ENCODE results near the gene GALNT3.

GALNT3 gene

DNA sequence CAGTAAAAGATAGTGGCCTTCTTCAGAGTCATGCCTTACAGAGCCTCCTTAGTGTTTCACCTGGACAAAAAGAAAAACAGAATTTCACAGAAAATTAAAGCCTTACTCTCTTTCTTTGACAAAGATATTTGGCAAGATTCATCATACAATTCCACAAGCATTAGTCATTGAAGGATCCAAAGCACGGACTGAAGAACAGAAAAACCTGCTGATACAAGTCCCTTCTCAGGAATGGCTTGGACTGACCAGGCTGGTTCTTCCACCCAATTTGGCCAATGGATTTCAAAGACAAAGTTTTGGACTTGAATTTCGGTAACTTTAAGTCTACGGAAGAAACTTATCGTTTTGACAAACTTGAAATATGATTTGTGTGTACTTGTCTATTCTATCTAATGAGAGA, 39.1 kb upstream of the GALNT3 start:
- Histone ChIP-seq H3K9me3 (replicated peaks; ENCODE audit: insufficient read depth, low read length) (no peaks in the 10 kb centered on the region), H3F3A (ENCODE audit: insufficient read depth, low read length) (no peaks in the 10 kb centered on the region), H3K9ac (ENCODE audit: low read length) (no peak overlapping the region), H3K4me2 (ENCODE audit: low read depth, low read length) (no peak overlapping the region), H3K9me2 (replicated peaks; ENCODE audit: insufficient read depth, low read length) (no peaks in the 10 kb centered on the region), H3K27me3 (replicated peaks; ENCODE audit: insufficient read depth, low read length) (no peaks in the 10 kb centered on the region), H3K4me1 (ENCODE audit: low read length) (no peaks in the 10 kb centered on the region), H3K27ac (ENCODE audit: low read length) (no peak overlapping the region), H4K20me1 (ENCODE audit: insufficient read depth, low read length) (no peaks in the 10 kb centered on the region), H3K79me2 (ENCODE audit: low read length) (no peaks in the 10 kb centered on the region), H3K36me3 (replicated peaks; ENCODE audit: insufficient read depth, low read length) (no peaks in the 10 kb centered on the region), H2AFZ (ENCODE audit: low read length) (no peak overlapping the region), H3K4me3 (ENCODE audit: low read length) (no peak overlapping the region)
- no peak for TF ChIP-seq EZH2phosphoT487 (IDR thresholded peaks at IDR 0.05; ENCODE audit: low read length)
- no peak for TF ChIP-seq EZH2 (optimal IDR thresholded peaks at IDR 0.05; ENCODE audit: low read depth, low read length)
- TF ChIP-seq, protein P1, sequence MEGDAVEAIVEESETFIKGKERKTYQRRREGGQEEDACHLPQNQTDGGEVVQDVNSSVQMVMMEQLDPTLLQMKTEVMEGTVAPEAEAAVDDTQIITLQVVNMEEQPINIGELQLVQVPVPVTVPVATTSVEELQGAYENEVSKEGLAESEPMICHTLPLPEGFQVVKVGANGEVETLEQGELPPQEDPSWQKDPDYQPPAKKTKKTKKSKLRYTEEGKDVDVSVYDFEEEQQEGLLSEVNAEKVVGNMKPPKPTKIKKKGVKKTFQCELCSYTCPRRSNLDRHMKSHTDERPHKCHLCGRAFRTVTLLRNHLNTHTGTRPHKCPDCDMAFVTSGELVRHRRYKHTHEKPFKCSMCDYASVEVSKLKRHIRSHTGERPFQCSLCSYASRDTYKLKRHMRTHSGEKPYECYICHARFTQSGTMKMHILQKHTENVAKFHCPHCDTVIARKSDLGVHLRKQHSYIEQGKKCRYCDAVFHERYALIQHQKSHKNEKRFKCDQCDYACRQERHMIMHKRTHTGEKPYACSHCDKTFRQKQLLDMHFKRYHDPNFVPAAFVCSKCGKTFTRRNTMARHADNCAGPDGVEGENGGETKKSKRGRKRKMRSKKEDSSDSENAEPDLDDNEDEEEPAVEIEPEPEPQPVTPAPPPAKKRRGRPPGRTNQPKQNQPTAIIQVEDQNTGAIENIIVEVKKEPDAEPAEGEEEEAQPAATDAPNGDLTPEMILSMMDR (IDR thresholded peaks at IDR 0.05; ENCODE audit: low read length): no peak
- DNase-seq: no peak

DNA sequence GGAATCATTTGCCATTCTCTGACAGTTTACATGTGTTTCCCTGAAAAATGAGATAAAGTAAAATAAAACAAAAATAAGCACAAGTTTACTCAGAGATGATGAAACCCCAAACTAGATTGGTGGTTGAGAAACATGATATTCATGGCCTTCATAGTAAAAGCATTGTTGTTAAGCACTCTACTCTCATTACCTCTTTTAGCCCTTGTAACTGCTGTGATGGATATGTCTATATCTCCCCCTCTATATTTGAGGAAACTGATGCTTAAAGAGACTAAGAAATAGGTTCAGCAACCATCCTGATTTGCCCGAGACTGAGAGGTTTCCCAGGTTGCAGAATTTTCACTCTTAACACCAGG, 33.9 kb upstream of the GALNT3 start:
- no peak for TF ChIP-seq EZH2 (optimal IDR thresholded peaks at IDR 0.05; ENCODE audit: low read depth, low read length)
- TF ChIP-seq, protein P1 (IDR thresholded peaks at IDR 0.05; ENCODE audit: low read length): no peak
- TF ChIP-seq EZH2phosphoT487 (IDR thresholded peaks at IDR 0.05; ENCODE audit: low read length): no peak
- H3K4me1 ChIP-seq (ENCODE audit: low read length): peaks cover 11% of the 10 kb centered on the region
- H3K27me3 ChIP-seq (replicated peaks; ENCODE audit: insufficient read depth, low read length): no peaks in the 10 kb centered on the region
- H2AFZ ChIP-seq (ENCODE audit: low read length): no peak overlapping the region
- no peak overlapping the region for H3K9ac ChIP-seq (ENCODE audit: low read length)
- no peak for DNase-seq
- no peaks in the 10 kb centered on the region for H3K79me2 ChIP-seq (ENCODE audit: low read length)
- no peak overlapping the region for H3K27ac ChIP-seq (ENCODE audit: low read length)
- no peaks in the 10 kb centered on the region for H3K9me3 ChIP-seq (replicated peaks; ENCODE audit: insufficient read depth, low read length)
- no peaks in the 10 kb centered on the region for H4K20me1 ChIP-seq (ENCODE audit: insufficient read depth, low read length)
- H3F3A ChIP-seq (ENCODE audit: insufficient read depth, low read length): no peaks in the 10 kb centered on the region; the same call in 1 of the 2 replicates
- H3K4me2 ChIP-seq (ENCODE audit: low read depth, low read length): peak overlapping the region; percentile 14; the same call in 1 of the 2 replicates
- no peaks in the 10 kb centered on the region for H3K36me3 ChIP-seq (replicated peaks; ENCODE audit: insufficient read depth, low read length)
- H3K4me3 ChIP-seq (ENCODE audit: low read length): no peak overlapping the region
- no peaks in the 10 kb centered on the region for H3K9me2 ChIP-seq (replicated peaks; ENCODE audit: insufficient read depth, low read length)

DNA sequence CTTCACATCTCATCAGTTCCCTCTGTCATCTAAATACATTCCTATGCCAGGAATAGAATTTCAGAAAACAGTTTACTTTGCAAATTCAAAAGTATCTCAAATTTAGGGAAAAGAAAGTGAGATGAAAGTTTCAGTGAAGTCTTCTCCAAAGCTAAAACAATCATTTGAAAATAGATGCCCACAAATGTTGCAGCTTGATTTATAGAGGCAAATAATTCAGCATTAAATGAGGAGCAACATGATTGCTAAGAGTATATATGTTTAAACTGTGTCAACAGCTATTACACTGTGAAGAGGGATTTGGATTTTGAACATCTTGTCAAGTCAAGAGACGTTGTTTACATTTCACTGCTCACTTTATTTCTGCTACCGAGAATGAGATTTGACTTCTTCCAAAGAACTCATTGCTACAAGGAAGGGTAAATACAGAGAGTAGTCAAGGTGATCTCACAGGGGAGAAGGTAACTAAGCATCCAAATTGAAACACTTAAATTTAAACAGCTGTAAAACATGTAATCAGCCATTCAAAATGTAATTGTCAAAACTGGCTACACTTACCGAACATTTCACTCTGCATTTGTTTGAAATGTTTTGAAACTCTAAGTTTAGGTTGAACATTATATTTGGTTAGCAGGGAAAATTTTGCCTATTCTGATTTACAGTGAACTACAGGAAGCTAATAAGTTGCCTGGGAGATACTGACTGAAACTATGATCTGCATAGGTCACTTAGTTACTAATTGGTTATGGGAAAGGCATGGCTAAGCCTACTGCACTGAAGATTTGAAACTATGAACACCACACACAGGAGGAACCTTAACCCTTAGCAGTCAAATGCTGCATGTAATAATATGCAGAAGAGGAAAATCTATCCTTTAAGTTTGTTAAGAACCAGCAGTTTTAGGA, 33.2 kb upstream of the GALNT3 start:
- Histone ChIP-seq H3K9ac (ENCODE audit: low read length) (no peak overlapping the region), H4K20me1 (ENCODE audit: insufficient read depth, low read length) (no peaks in the 10 kb centered on the region), H3K9me2 (replicated peaks; ENCODE audit: insufficient read depth, low read length) (no peaks in the 10 kb centered on the region), H3K4me1 (ENCODE audit: low read length) (peaks cover 11% of the 10 kb centered on the region), H3F3A (ENCODE audit: insufficient read depth, low read length) (no peaks in the 10 kb centered on the region; the same call in 1 of the 2 replicates), H3K4me3 (ENCODE audit: low read length) (no peak overlapping the region), H3K27ac (ENCODE audit: low read length) (peak overlapping the region; percentile 6; the same call in 1 of the 2 replicates), H3K4me2 (ENCODE audit: low read depth, low read length) (peak overlapping the region; percentile 14; the same call in 1 of the 2 replicates), H3K27me3 (replicated peaks; ENCODE audit: insufficient read depth, low read length) (no peaks in the 10 kb centered on the region), H3K9me3 (replicated peaks; ENCODE audit: insufficient read depth, low read length) (no peaks in the 10 kb centered on the region), H3K79me2 (ENCODE audit: low read length) (no peaks in the 10 kb centered on the region), H2AFZ (ENCODE audit: low read length) (no peak overlapping the region), H3K36me3 (replicated peaks; ENCODE audit: insufficient read depth, low read length) (no peaks in the 10 kb centered on the region)
- TF ChIP-seq, protein P1 (IDR thresholded peaks at IDR 0.05; ENCODE audit: low read length): no peak
- no peak for TF ChIP-seq EZH2phosphoT487 (IDR thresholded peaks at IDR 0.05; ENCODE audit: low read length)
- TF ChIP-seq EZH2 (optimal IDR thresholded peaks at IDR 0.05; ENCODE audit: low read depth, low read length): no peak
- peak; percentile 14 for DNase-seq
